Measurements from ENCODE around the gene CA11.

Gene CA11

DNA sequence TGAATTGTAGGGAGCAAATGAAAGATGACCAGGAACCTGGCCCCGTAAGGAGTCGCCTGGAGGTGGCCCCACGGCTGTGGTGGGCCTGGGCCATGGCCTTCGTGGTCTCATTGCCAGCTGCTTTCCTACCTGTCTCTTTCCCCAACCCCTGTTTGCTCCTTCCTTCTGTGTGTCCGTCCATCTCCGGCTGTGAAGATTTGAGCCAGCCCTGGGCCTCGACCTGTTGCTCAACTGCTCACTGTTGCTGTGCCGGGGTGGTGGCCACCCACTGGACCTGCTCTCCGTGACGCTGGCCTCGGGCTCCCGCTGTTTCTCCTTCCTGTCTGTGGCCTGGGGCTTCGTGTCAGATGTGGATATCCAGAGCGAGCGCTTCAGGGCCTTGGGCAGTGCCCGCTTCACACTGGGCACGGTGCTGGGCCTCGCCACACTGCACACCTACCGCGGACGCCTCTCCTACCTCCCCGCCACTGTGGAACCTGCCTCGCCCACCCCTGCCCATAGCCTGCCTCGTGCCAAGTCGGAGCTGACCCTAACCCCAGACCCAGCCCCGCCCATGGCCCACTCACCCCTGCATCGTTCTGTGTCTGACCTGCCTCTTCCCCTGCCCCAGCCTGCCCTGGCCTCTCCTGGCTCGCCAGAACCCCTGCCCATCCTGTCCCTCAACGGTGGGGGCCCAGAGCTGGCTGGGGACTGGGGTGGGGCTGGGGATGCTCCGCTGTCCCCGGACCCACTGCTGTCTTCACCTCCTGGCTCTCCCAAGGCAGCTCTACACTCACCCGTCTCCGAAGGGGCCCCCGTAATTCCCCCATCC, 17.3 kb downstream of the CA11 start:
- no peak for DNase-seq (ENCODE audit: low spot score)

DNA sequence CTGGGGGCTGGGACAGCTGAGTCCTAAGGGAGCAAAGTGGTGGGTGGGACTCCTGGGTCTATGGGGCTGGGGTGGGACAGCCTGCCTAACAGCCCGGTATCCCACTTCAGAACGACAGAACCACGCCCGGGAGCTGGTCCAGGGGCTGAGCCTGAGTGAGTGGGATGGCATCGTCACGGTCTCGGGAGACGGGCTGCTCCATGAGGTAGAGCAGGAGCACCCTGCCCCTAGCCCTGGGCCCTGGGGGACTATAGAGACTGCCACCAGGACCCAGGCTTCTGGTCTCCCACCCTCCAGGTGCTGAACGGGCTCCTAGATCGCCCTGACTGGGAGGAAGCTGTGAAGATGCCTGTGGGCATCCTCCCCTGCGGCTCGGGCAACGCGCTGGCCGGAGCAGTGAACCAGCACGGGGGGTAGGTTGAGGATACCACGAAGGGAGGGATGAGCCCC, 18.1 kb downstream of the CA11 start:
- DNase-seq (ENCODE audit: low spot score), result no peak

DNA sequence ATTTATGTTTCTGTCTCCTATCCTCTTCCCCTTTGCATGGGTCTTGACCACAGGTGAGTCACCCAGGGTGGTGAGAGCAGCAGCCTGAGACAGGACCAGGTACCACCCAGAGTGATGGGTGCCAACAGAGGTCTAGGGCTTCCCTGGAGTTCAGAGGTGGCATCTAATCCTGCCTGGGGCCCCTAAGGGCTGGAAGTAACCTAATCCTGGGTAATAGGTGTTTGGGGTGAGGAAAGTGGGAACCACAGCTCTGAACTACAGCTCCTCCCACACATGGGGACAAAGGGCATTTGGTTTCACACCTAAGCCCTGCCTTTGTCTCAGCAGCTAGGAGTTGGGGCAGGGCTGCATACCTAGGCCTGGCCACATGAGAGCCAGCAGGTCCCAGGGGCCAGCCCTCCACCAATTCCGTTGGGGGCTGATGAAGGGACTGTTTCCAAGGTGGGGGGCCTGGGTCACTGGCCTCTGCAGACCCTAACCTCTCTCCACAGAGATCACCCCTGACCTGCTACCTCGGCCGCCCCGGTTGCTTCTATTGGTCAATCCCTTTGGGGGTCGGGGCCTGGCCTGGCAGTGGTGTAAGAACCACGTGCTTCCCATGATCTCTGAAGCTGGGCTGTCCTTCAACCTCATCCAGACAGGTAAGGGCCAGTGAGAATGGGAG, 18.7 kb downstream of the CA11 start:
- DNase-seq (ENCODE audit: low spot score), result no peak

DNA sequence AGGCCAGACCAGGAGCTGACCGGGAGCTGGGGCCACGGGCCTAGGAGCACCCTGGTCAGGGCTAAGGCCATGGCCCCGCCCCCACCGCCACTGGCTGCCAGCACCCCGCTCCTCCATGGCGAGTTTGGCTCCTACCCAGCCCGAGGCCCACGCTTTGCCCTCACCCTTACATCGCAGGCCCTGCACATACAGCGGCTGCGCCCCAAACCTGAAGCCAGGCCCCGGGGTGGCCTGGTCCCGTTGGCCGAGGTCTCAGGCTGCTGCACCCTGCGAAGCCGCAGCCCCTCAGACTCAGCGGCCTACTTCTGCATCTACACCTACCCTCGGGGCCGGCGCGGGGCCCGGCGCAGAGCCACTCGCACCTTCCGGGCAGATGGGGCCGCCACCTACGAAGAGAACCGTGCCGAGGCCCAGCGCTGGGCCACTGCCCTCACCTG, 20.1 kb downstream of the CA11 start:
- no peak for DNase-seq (ENCODE audit: low spot score)

DNA sequence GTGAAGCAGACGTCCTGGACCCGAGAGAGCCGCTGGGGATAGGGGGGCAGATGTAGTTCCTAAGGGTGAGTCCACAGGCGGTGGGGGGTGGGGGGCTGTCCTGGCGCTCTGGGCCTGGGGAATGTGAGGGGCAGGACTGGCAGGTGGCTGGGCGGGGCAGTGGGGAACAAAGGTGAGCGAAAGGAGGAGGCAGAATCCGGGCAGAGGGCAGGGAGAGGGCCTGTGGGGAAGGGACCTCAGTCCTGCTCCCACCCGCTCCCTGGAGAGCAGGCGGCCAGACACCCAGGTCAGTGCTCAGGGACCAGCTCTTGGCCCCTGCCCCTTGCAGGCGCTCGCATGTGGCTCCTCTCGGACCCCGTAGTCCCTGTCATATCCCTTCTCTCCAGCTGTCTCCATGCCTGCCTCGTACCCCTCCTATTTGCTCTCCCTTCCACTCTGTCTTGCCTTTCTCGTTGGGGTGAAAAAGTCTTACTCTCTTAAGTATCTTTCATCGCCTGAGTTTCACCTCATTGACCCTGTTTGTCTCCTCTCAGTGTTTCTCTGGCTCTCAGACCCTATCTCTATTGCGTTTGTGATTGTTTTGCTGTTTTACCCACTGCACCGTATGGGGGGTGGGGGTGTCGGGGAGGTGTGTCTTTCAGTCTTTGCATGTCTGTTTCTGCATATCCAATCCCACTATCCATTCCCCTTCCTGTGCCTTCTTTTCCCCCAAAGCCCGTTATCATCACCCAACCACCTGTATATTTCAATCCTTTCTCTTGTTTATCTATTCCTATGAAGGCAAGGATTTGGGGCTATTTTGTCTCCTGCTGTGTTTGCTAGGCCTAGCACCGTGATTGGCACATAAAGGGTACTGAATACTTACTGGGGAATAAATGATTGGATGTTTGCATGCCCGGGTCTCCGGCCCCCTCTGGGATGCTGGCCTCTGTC, 20.9 kb downstream of the CA11 start:
- DNase-seq (ENCODE audit: low spot score), result no peak

DNA sequence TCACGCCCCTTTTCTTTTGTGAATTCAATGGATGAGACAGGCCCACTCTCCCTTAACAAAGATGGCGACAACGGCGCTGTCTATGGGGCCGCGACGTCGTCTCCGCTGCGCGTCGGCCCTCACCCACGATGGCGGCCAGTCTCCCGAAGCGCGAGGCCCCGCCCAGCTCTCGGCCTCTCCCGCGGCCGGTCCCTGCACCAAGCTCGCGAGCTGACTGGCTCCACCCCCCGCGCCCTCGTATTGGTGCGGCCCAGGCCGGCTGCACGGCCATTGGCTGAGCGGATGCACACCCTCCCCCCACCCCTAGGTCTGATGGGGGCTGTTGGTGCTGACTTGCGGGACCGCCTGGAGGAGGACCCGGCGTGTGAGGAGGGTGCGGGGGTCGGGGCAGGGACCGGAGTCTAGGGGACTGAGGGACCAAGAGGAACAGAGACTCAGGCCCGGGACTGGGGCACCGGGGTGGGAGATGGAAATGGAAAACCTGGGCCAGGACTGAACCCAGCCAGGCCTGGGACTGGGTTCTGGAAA, 21.9 kb downstream of the CA11 start:
- DNase-seq (ENCODE audit: low spot score), result peak; percentile 95

DNA sequence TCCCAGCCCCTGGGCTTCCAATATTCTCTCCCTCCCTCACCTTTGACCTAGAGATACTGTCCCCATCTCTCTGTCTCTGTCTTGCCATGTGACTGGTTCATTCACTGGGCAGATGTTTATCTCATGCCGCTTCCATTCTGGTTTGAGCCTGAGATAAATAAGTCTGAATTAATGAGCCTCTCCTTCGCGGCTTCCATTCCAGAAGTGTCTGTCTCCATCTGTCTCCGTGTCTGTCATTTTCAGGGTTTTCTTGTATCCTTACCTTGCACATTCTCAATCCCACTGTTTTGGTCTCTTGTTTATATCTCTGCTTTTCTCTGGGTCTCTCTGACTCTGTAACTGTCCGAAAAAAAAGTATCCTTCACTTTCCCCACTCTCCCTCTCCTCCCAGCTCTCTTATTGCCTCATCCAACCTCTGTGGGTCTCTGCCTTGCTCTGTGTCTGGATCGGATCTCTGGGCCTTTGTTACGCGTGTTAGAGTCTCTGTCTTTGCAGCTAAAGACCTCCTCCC, 22.4 kb downstream of the CA11 start:
- DNase-seq (ENCODE audit: low spot score), result no peak

DNA sequence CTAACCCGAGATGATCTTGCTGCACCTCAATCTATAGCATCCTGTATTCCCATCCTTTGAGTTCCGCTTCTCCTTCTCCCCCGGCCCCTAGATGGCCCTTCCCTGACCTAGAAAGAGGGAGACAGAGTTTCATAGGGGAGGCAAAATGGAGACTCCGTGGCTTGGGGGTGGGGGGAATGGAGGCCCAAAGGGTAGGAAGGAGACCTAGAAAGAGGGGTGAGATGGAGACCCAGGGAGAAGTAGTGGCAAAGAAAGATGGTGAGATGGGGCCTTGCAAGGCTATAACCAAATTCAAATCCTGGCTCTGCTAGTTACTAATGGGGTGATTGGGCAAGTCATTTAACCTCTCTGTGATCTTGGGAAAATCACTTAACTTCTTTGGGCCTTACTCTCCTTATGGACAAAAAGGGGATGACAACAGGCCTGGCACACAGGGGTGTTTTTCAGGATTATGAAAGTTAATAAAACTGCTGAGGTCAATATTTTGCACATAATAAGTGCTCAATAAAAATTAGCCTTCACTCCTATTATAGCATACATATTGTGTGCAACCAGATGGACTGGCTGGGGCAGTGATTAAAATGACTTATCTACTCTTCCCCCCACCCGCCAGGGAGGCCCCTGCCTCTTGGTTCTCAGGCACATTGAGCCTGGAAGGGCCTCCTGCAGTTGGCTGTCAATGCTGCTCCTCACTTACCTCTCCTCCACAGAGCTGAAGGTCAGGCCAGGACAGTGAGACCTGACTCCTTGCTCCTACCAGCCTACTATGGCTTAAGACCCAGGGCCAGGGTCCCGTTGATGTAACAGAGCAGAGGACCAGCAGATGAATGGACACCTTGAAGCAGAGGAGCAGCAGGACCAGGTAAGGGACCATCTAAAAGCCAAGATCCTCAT, 26.0 kb downstream of the CA11 start:
- no peak for DNase-seq (ENCODE audit: low spot score)

DNA sequence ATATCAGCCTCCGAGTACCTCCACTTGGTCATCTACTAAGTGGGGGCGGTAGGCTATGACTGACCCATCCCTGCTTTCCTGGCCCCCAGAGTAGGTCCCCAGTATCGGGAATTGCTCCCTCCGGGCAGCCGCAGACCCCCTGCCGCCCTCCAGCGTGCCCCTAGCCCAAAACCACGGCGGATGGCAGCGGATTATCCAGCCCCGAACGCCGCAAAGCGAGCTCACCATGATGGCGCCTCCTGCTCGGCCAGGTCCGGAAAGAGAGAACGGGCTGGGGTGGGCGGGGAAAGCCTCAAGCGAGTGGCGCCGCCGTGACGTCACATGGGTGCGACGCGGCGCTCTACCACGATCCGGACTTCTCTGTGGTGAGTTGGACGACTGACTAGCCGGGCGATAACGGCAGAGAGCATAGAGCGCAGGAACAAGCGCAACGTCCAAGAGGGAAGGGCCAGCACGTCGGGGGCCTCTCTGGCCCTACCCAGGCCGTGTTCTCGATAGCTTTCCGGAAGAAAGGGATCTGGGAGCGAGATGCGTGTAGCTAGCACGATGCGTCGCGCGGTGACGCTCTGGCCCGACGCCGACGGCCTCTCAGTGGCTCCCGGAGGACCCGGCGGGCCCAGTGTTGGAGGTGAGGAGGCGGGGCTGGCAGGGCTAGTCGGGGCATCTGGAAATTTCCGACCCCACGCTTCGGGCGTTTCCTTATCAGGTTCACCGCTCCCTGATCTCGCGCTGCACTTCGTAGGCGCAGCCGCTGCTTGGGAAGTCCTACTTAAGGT, 26.9 kb downstream of the CA11 start, which contains the start of the genes RPL18 and SPHK2:
Gene RPL18, minus strand, starts transcription at position 263 of the 776 bp plus-strand sequence. Its CDS starts 35 bp downstream, at position 228.
Gene SPHK2, plus strand, starts transcription at position 591 of the 776 bp plus-strand sequence. CDS start 1,009 bp downstream, outside the sequence.
- peak; percentile 98 for DNase-seq (ENCODE audit: low spot score)

DNA sequence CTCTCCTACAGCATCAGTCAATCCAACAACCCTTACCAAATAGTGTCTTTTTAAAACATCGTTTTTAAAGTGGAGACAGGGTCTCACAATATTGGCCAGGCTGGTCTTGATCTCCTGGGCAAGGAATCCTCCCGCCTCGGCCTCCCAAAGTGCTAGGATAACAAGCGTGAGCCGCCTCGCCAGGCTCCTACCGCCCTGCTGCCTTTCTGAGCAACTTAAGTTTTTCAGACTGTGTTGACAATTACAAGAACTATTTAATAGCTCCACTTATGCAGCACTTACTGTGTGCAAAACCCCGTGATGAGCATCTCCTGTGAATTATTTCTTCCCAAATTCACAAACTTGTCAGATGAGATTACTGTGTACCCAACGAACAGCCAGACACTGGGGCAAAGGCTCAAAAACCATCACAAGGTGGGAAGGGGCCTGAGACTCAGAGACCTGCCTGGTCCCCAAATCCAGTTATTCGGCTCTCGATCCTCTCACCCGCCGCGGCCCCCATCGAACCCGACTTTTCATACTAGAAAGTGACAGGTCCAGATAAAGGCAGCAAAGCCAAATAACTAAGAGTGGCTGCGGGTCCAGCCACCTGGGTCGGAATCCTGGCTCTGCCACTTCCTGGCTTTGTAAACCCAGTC, 27.6 kb downstream of the CA11 start:
- DNase-seq (ENCODE audit: low spot score), result no peak

DNA sequence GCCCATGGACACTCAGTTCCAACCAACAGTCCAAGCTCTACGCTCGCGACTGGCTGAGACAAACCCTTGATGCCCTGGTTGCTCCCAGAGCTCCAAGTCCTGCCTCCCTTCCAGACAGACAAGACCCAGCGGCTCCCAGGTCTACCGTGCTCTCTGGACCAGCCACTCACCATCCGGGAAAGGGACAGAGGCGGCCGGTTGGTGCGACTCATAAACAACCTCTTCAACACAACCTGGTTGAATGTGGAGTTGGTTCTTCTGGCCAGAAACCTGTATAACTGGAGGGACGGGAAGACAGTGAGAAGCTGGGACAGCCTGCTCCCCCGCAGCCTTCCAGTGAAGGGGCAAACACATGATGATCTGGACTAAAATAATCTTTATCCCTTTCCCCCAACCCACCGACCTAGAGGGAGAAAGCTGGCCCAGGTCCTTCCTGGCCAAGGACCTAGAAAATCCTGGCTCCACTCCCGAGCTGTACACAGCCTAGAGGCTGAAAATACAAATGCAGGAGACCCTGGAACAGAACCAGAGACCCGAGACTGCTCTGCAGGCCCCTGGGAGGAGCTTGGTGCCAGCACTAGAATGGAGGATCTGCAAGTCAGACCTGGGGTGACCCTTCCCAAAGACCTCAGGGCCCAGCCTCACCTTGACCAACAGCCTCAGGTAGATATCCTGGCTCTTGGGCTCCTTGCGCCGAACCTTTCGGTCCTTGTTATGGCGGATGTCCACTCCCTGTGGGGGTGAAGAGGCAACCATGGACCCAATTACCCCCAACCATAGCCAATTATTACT, 28.6 kb downstream of the CA11 start:
- no peak for DNase-seq (ENCODE audit: low spot score)

DNA sequence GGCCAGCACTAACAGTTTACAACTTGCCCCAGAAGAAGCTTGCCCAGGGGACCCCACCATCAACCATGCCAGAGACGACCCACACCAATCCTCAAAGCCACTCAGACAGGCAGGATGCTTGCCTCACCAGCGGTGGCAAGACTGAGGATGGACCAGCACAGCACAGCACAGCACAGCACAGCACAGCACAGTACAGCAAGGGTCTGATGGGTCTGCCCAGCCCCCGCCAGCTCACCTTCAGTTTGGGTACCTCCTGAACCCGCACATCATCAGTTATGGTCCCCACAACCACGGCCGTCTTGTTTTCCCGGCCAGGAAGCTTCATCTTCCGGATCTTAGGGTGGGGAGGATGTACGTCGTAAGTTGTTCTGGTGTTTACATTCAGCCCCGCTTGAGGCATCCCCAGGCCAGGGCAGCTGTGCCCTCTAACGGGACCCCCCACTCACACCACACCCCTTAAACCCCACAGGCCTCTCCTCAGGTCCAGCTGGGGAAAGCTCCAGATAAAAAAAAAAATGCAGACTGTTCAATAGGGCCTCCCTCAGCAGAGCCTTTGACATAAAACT, 29.4 kb downstream of the CA11 start:
- no peak for DNase-seq (ENCODE audit: low spot score)

DNA sequence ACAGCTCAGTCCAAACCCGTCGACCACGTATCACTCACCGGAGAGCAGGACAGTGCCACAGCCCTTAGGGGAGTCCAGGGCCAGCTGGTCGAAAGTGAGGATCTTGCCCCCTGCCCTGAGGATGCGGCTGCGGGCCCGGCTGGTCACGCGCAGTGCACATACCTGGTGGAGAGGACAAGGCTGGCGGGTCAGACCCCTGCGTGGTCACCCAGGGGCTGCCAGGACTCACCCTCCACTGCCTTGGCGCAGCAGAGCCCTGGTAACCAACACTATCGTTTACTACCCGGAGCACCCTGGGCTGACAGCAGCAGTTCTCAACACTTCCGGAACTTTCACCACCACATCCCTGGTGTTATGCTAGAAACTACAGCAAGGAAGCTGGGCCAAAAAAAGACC, 29.9 kb downstream of the CA11 start:
- DNase-seq (ENCODE audit: low spot score), result no peak

DNA sequence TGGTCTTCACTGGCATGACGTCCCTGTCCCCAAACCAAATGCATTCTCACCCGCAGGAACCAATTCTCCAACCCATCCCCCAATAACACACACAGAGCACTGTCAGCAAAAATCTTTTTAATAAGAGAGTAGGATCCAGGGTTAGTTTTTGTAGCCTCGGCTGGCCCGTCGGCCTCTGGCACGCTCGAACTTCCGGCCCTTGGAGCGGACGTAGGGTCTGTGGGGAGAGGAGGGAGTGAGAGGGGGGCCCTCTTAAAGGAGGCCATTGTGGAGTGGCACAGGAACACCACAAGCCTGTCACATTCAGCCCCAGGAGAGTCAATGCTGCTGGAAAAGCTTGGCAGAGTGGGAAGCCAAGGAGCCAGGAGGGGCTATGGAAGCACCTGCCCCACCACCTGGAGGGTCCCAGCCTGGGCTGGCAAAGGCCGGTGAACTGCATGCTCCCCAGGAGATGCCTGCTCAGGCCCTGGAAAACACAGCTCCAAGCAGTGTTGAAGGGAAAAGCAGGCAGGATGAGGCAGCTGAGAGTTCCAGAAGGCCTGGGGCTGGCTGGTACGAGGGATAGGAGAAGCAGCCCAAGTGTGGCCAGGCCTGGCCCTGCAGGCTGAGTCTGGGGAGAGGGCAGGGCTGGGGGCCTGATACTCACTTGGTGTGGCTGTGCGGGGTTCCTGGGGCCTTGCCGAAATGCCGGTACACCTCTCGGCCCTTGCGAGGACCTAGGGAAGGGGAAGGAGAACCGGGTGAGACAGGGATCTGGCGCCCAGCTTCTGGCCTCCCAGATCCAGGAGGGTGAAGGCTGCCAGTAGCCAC, 30.6 kb downstream of the CA11 start:
- DNase-seq (ENCODE audit: low spot score), result no peak

DNA sequence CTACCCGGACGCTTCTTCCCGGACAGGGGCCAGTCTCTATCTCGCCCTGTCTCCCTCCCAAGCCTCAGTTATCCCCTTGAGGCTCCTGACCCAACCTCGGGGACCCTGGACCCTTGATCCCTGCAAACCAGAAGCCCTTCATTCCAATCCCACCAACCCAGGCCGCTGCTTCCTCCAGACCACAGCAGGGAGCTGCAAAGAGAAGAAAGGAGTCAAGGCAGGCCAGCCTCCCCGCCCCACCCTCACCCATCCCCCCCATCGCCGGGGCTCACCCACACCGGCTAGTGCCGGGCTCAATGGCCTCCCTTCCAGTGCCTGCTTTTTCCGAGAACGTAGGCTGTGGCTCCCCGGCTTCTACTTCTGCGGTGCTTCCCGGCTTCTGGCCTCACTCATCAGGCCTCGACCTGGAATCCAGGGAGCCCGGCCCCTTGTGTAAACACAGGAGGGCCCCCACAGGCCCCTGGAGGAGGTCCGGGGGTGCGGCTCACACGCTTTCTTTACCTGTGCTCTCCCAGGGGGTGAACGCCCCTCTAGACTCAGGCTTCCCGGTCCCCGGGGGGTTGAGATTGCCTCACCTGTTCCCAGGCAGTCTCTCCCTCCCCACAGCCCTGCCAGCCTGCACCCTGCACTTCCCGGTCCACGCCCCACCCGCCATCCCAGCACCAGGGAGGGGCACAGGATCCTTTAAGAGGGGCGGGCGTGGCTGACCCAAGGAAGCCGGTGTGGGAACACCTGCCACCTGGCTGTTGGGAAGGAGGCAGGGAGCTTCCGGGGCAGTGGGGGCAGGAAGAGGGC, 31.4 kb downstream of the CA11 start, which contains the start of gene FAM83E:
Gene FAM83E, minus strand, starts transcription at position 641 of the 795 bp plus-strand sequence. CDS start 1,704 bp downstream, outside the sequence.
- no peak for DNase-seq (ENCODE audit: low spot score)

DNA sequence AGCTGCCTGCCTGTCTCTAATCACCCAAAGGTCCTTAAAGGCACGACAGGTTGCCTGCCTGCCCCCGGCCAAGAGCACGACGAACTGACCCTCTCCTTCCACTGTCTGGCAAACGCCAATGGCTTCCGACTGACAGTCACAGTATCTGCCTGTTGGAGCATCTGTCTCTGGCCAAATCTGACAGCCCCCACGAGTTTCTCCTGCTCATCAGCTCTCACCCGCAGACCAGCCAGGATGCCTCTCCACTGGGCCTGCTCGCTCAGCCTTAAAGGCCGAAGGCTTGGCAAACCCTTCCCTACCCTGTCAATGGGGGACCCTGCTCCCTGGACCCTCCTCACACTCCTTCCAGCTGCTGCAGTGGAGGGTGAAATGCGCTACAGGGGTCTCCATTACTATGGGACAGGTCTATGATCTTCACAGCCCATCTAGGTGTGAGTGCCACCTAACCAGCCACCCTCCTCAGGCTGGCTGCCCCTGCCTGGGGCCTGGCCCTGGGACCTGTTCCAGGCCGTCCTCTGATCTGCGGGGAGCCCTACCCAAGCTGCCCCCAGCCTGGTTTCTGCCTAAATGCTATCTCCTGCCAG, 32.0 kb downstream of the CA11 start:
- DNase-seq (ENCODE audit: low spot score), result no peak
